Panc1 (cell line): ENCODE measurements around the gene B4GALT1. TPM values are rescaled to one million over a fixed set of nuclear protein-coding genes. Genes with fewer than 3 reads are reported as not detected.

Experiments used
- ATAC-seq: fragments of 200-7000 bp; cut with Tn5 transposase; 2 replicates; pipeline ENCODE4 v1.9.1; 2020; ENCODE audit warnings: mild to moderate bottlenecking, moderate library complexity
- Bru-seq: library from RNA; stranded (reverse); fragments of 400-500 nt; gene quantifications from one replicate; lab custom pipeline; 2021; lab: Mats Ljungman, UMichigan
- BruChase-seq, 2 experiments: library from RNA; stranded (reverse); fragments of 400-500 nt; gene quantifications; one replicate each; lab custom pipeline; 2021; lab: Mats Ljungman, UMichigan
- BruUV-seq: library from RNA; stranded (reverse); fragments of 400-500 nt; replicated peaks from 2 replicates; lab custom pipeline; 2021; lab: Mats Ljungman, UMichigan
- CTCF ChIA-PET: fragments of 300-600 bp; sonication (Branson Sonifier 250); formaldehyde crosslinking; loops from one replicate; lab custom pipeline; 2022; ENCODE audit warnings: antibody characterized with exemption; lab: Charles Lee
- POLR2A ChIA-PET: fragments of 300-600 bp; sonication (Branson Sonifier 250); formaldehyde crosslinking; loops from one replicate; lab custom pipeline; 2022; ENCODE audit warnings: antibody characterized with exemption; lab: Charles Lee
- DNase-seq: peaks from one replicate; pipeline ENCODE4 v3.0.0-alpha.2; 2010; ENCODE audit warnings: low read depth, low spot score
- H3K27ac ChIP-seq: 2 replicates; pipeline ENCODE4 v1.5.1; 2011; ENCODE audit warnings: mild to moderate bottlenecking, low read length, inconsistent platforms
- H3K27me3 ChIP-seq: fragments of 200-500 bp; sonication (Bioruptor generic); 2 replicates; pipeline ENCODE4 v1.6.0; 2014; ENCODE audit warnings: low read length, inconsistent platforms; ENCODE audit not compliant: control insufficient read depth, insufficient read depth
- H3K36me3 ChIP-seq: fragments of 200-500 bp; sonication (Bioruptor generic); 2 replicates; pipeline ENCODE4 v1.5.1; 2014; ENCODE audit warnings: inconsistent platforms, mild to moderate bottlenecking, low read length, moderate library complexity; ENCODE audit not compliant: control insufficient read depth, insufficient read depth
- H3K4me1 ChIP-seq: 2 replicates; pipeline ENCODE4 v1.5.1; 2011; ENCODE audit warnings: inconsistent platforms, mild to moderate bottlenecking, low read length, moderate library complexity; ENCODE audit not compliant: control insufficient read depth, insufficient read depth
- H3K4me3 ChIP-seq, 2 experiments: 2 replicates each; pipeline ENCODE4 v1.5.1; 2011 to 2012; ENCODE audit warnings: low read depth in 2 of 2, low read length in 2 of 2, mild to moderate bottlenecking in 2 of 2, inconsistent platforms in 1 of 2, moderate library complexity in 1 of 2
- H3K9me3 ChIP-seq: fragments of 200-500 bp; sonication (Bioruptor generic); 2 replicates; pipeline ENCODE4 v1.5.1; 2014; ENCODE audit warnings: low read depth, mild to moderate bottlenecking, inconsistent platforms, low read length, moderate library complexity; ENCODE audit not compliant: control insufficient read depth, insufficient read depth
- POLR2AphosphoS5 ChIP-seq: IDR thresholded peaks from 2 replicates; pipeline ENCODE4 v1.6.1; 2012; ENCODE audit warnings: mild to moderate bottlenecking, low read depth, low read length, moderate library complexity
- REST ChIP-seq, 2 experiments: IDR thresholded peaks; 2 replicates each; pipeline ENCODE4 v1.6.1; 2011 to 2012; ENCODE audit warnings: low read depth in 2 of 2, control low read depth in 1 of 2, low read length in 1 of 2, mild to moderate bottlenecking in 1 of 2, moderate library complexity in 1 of 2; ENCODE audit not compliant: insufficient read depth in 1 of 2
- SIN3A ChIP-seq: IDR thresholded peaks from 2 replicates; pipeline ENCODE4 v1.6.1; 2012; ENCODE audit warnings: low read depth, mild to moderate bottlenecking, low read length, moderate library complexity, borderline replicate concordance; ENCODE audit not compliant: insufficient read depth
- in situ Hi-C: cut with HindIII; loops from 2 replicates; pipeline ENCODE4 v1.10.0; 2016; ENCODE audit warnings: low sequenced_read_pairs, low pct_unique_long_range_greater_than_20kb
- intact Hi-C: fragments of 100-400 bp; cut with micrococcal nuclease; formaldehyde crosslinking; loops from one replicate; pipeline ENCODE4 v1.10.0; 2022; ENCODE audit not compliant: unreplicated experiment
- long read RNA-seq: library from polyadenylated mRNA; unstranded; transcript quantifications from one replicate; pipeline ENCODE4 v2.0.0, GENCODE V29; 2021; ENCODE audit not compliant: unreplicated experiment
- polyA plus RNA-seq: library from polyadenylated mRNA; unstranded; fragments of >200 nt; gene quantifications from one replicate; pipeline ENCODE4 v1.2.1, GENCODE V29; 2012; ENCODE audit warnings: missing spikeins; ENCODE audit not compliant: insufficient read length
- total RNA-seq: library from RNA; stranded (reverse); gene quantifications from one replicate; pipeline ENCODE4 v1.2.1, GENCODE V29; 2021; ENCODE audit not compliant: unreplicated experiment

Gene B4GALT1
- total RNA-seq (57.4 TPM), Bru-seq, nascent RNA (percentile 72 among the genes with signal in this experiment), BruChase-seq, experiment 1, labeled RNA remaining after a 2-hour chase (percentile 75 among the genes with signal in this experiment), BruChase-seq, experiment 2, labeled RNA remaining after a 6-hour chase (percentile 88 among the genes with signal in this experiment)
- 34.5 TPM for polyA plus RNA-seq
- long read RNA-seq, full-length matches to known transcripts, result 2 of 51 reads
- long read RNA-seq, partial matches to known transcripts, result 2 of 51 reads
- long read RNA-seq, other reads (novel, unspliced or antisense), result 47 of 51 reads

- no peaks in the 10 kb centered on the region for H3K27me3 ChIP-seq
- DNase-seq (no peak), ATAC-seq (peak; percentile 88)
- no peaks in the 10 kb centered on the region for H3K9me3 ChIP-seq
- in situ Hi-C loops (no loop called here), intact Hi-C loops (no loop called here)
- ChIA-PET CTCF (no interaction called here), POLR2A (no interaction called here)
- no peak for TF ChIP-seq REST (IDR thresholded peaks at IDR 0.05; ENCODE audit: insufficient read depth in 1 of 2, low read depth in 2 of 2, low read length in 1 of 2)
- TF ChIP-seq POLR2AphosphoS5, result peak; percentile 59; the same call in 1 of the 2 replicates
- no peak for TF ChIP-seq SIN3A
- peaks cover 33% of the 10 kb centered on the region for H3K4me1 ChIP-seq
- peak within 1 kb of the TSS; percentile 81 to 93 for H3K4me3 ChIP-seq
- BruUV-seq, result TSS peak; percentile 83
- H3K36me3 ChIP-seq, result no peaks in the 10 kb centered on the region
- H3K27ac ChIP-seq, result peak within 1 kb of the TSS; percentile 94
These were observed at the start of gene B4GALT1 for GRCh38 chr9:33167084-33167971. TSS of gene B4GALT1 (minus strand) at chr9:33167336. CDS start at chr9:33167169, 167 bp downstream.

GRCh38 chr9:33211695-33212393, 44.7 kb upstream of the B4GALT1 start:
- no peaks in the 10 kb centered on the region for H3K36me3 ChIP-seq
- no TSS peak for BruUV-seq
- CTCF ChIA-PET, result interaction anchor here (0.7 kb wide), 1 partner anchor 102 kb away, joined by 5 read pairs; no protein-coding TSS in a partner anchor
- no peak overlapping the region for H3K4me3 ChIP-seq
- TF ChIP-seq POLR2AphosphoS5 (no peak), SIN3A (no peak)
- in situ Hi-C loops, result no loop called here
- no peaks in the 10 kb centered on the region for H3K4me1 ChIP-seq
- DNase-seq, result no peak
- peak; percentile 35; the same call in 1 of the 2 replicates for ATAC-seq
- no peaks in the 10 kb centered on the region for H3K9me3 ChIP-seq
- intact Hi-C loops, result no loop called here
- H3K27me3 ChIP-seq, result no peaks in the 10 kb centered on the region; the same call in 1 of the 2 replicates
- H3K27ac ChIP-seq, result no peak overlapping the region
- POLR2A ChIA-PET, result no interaction called here
